WTC11 (cell line): ENCODE results near the gene CENPA. TPM values are rescaled to one million over a fixed set of nuclear protein-coding genes. Genes with fewer than 3 reads are reported as not detected.

Source experiments
- ATAC-seq: fragments of 200-7000 bp; cut with Tn5 transposase; 2 replicates; pipeline ENCODE4 v1.10.0; 2021; ENCODE audit warnings: mild to moderate bottlenecking, moderate library complexity
- CTCF ChIA-PET: fragments of 300-600 bp; sonication (Branson Sonifier 250); formaldehyde crosslinking; loops from one replicate; lab custom pipeline; 2021; ENCODE audit warnings: antibody characterized with exemption; lab: Charles Lee
- POLR2A ChIA-PET: fragments of 350-600 bp; sonication (Branson Sonifier 250); formaldehyde crosslinking; loops from one replicate; lab custom pipeline; 2021; ENCODE audit warnings: antibody characterized with exemption; lab: Charles Lee
- DNase-seq: peaks from one replicate; pipeline ENCODE4 v3.0.0; 2021; ENCODE audit warnings: low spot score
- H3K27ac Mint-ChIP-seq: 2 replicates; pipeline ENCODE4 v1.8.0; 2021; ENCODE audit warnings: mixed read lengths
- H3K27me3 Mint-ChIP-seq: 2 replicates; pipeline ENCODE4 v1.8.0; 2021; ENCODE audit warnings: low read depth, mild to moderate bottlenecking, moderate library complexity, mixed read lengths
- H3K36me3 Mint-ChIP-seq: 2 replicates; pipeline ENCODE4 v1.8.0; 2021; ENCODE audit warnings: mixed read lengths
- H3K4me1 Mint-ChIP-seq: 2 replicates; pipeline ENCODE4 v1.8.0; 2022; ENCODE audit warnings: mixed read lengths
- H3K4me3 Mint-ChIP-seq: 2 replicates; pipeline ENCODE4 v1.8.0; 2021; ENCODE audit warnings: mild to moderate bottlenecking, moderate library complexity, mixed read lengths
- H3K9me3 Mint-ChIP-seq: 2 replicates; pipeline ENCODE4 v1.8.0; 2021; ENCODE audit warnings: mixed read lengths
- CBFB ChIP-seq: sonication (generic); formaldehyde crosslinking; IDR thresholded peaks from 2 replicates; pipeline ENCODE4 v1.8.1; 2022; ENCODE audit warnings: mild to moderate bottlenecking, low read depth, missing genetic modification reagents
- CREM ChIP-seq: sonication (generic); formaldehyde crosslinking; IDR thresholded peaks from 2 replicates; pipeline ENCODE4 v1.8.1; 2022; ENCODE audit warnings: mild to moderate bottlenecking, missing genetic modification reagents, moderate library complexity
- EMX1 ChIP-seq: fragments of 250-450 bp; sonication (Bioruptor Pico); IDR thresholded peaks from 2 replicates; pipeline ENCODE4 v1.8.0; 2021; ENCODE audit warnings: mild to moderate bottlenecking
- FOXP1 ChIP-seq: sonication (generic); formaldehyde crosslinking; IDR thresholded peaks from 2 replicates; pipeline ENCODE4 v1.8.0; 2022; ENCODE audit warnings: missing genetic modification reagents, mild to moderate bottlenecking, moderate library complexity, borderline replicate concordance
- FOXP4 ChIP-seq: sonication (generic); formaldehyde crosslinking; IDR thresholded peaks from 2 replicates; pipeline ENCODE4 v1.8.0; 2022; ENCODE audit warnings: mild to moderate bottlenecking, missing genetic modification reagents
- GABPB1 ChIP-seq: sonication (generic); formaldehyde crosslinking; IDR thresholded peaks from 2 replicates; pipeline ENCODE4 v1.8.1; 2023; ENCODE audit warnings: mild to moderate bottlenecking, missing genetic modification reagents
- JUN ChIP-seq: sonication (generic); formaldehyde crosslinking; IDR thresholded peaks from 2 replicates; pipeline ENCODE4 v1.8.0; 2023; ENCODE audit warnings: mild to moderate bottlenecking, missing genetic modification reagents
- MXD4 ChIP-seq: fragments of 250-450 bp; sonication (Bioruptor Pico); IDR thresholded peaks from 2 replicates; pipeline ENCODE4 v1.8.0; 2021; ENCODE audit warnings: mild to moderate bottlenecking, moderate library complexity, borderline replicate concordance
- MYBL2 ChIP-seq: sonication (generic); formaldehyde crosslinking; IDR thresholded peaks from 2 replicates; pipeline ENCODE4 v1.8.1; 2023; ENCODE audit warnings: mild to moderate bottlenecking, moderate library complexity, missing genetic modification reagents
- RORB ChIP-seq: fragments of 250-450 bp; sonication (Bioruptor Pico); IDR thresholded peaks from 2 replicates; pipeline ENCODE4 v1.9.0; 2021; ENCODE audit warnings: mild to moderate bottlenecking
- SMAD4 ChIP-seq: sonication (generic); formaldehyde crosslinking; IDR thresholded peaks from 2 replicates; pipeline ENCODE4 v1.8.0; 2022; ENCODE audit warnings: mild to moderate bottlenecking, missing genetic modification reagents
- TEAD4 ChIP-seq: sonication (generic); formaldehyde crosslinking; IDR thresholded peaks from 2 replicates; pipeline ENCODE4 v1.8.0; 2022; ENCODE audit warnings: mild to moderate bottlenecking, missing genetic modification reagents
- USF2 ChIP-seq: sonication (generic); formaldehyde crosslinking; IDR thresholded peaks from 2 replicates; pipeline ENCODE4 v1.8.1; 2023; ENCODE audit warnings: mild to moderate bottlenecking, missing genetic modification reagents, moderate library complexity
- ZBTB21 ChIP-seq: sonication (generic); formaldehyde crosslinking; IDR thresholded peaks from 2 replicates; pipeline ENCODE4 v1.8.1; 2023; ENCODE audit warnings: mild to moderate bottlenecking, missing genetic modification reagents, borderline replicate concordance
- ZNF232 ChIP-seq: sonication (generic); formaldehyde crosslinking; IDR thresholded peaks from 2 replicates; pipeline ENCODE4 v1.8.0; 2022; ENCODE audit warnings: mild to moderate bottlenecking, missing genetic modification reagents
- ZNF425 ChIP-seq: fragments of 250-450 bp; sonication (Bioruptor Pico); conservative IDR thresholded peaks from 2 replicates; pipeline ENCODE4 v1.9.0; 2021; ENCODE audit warnings: mild to moderate bottlenecking
- ZNF532 ChIP-seq: fragments of 250-450 bp; sonication (Bioruptor Pico); IDR thresholded peaks from 2 replicates; pipeline ENCODE4 v1.9.0; 2021; ENCODE audit warnings: mild to moderate bottlenecking, borderline replicate concordance
- total RNA-seq: library from RNA; stranded (reverse); gene quantifications from 3 replicates; pipeline ENCODE4 v1.2.3, GENCODE V29; 2021
- TF ChIP-seq, protein P1 (sequence below): sonication (generic); formaldehyde crosslinking; IDR thresholded peaks from 2 replicates; pipeline ENCODE4 v1.8.1; 2023; ENCODE audit warnings: mild to moderate bottlenecking, missing genetic modification reagents, moderate library complexity

The CENPA gene
- total RNA-seq, 1 experiment from 2014 or later: 45.6 TPM

DNA sequence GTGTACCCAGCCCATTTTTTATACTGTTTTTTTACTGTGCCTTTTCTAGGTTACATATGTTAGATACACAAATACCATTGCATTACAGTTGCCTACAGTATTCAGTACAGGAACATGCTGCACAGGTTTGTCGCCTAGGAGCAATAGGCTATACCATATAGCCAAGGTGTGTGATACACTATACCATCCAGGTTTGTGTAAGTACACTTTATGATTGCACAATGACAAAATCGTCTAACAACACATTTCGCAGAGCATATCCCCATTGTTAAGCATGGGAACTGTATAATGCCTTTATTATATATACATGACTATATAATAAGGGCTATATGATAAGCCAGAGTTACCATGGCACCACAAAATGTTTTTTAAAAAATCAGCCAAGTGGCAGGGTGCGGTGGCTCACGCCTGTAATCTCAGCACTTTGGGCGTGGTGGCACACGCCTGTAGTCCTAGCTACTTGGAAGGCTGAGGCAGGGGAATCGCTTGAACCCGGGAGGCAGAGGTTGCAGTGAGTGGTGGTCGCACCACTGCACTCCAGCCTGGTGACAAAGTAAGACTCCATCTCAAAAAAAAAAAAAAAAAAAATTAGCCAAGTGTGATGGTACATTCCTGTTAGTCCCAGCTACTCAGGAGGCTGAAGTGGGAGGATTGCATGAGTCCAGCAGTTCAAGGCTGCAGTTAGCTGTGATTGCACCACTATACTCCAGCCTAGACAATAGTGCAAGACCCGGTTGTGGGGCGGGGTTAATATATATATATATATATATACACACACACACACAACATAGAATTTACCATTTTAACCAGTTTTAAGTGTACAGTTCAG lies 2.8 kb upstream of the CENPA start:
- peaks cover 12% of the 10 kb centered on the region for H3K4me1 Mint-ChIP-seq
- H3K4me3 Mint-ChIP-seq: no peak overlapping the region
- no peak overlapping the region for H3K27ac Mint-ChIP-seq
- POLR2A ChIA-PET: no interaction called here
- CTCF ChIA-PET: interaction anchor here (1.0 kb wide), 1 partner anchor 12 kb away, joined by 3 read pairs; no protein-coding TSS in a partner anchor
- DNase-seq (no peak), ATAC-seq (no peak)
- no peak for TF ChIP-seq MXD4 (CRISPR knock-in tag)
- TF ChIP-seq, all 79 proteins: peak for 0
- Mint-ChIP-seq H3K9me3 (no peaks in the 10 kb centered on the region), H3K27me3 (peaks cover 3% of the 10 kb centered on the region), H3K36me3 (peaks cover 7% of the 10 kb centered on the region)

- no peak for ATAC-seq
- no peak for DNase-seq
- TF ChIP-seq CBFB: no peak
- TF ChIP-seq RORB (CRISPR knock-in tag): no peak
- no peak for TF ChIP-seq ZNF425 (CRISPR knock-in tag)
- TF ChIP-seq, protein P1, sequence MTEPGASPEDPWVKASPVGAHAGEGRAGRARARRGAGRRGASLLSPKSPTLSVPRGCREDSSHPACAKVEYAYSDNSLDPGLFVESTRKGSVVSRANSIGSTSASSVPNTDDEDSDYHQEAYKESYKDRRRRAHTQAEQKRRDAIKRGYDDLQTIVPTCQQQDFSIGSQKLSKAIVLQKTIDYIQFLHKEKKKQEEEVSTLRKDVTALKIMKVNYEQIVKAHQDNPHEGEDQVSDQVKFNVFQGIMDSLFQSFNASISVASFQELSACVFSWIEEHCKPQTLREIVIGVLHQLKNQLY: no peak
- no peak for TF ChIP-seq GABPB1 (CRISPR knock-in tag)
- no peak for TF ChIP-seq TEAD4 (CRISPR knock-in tag)
- no peak for TF ChIP-seq USF2
- TF ChIP-seq ZNF532 (CRISPR knock-in tag): no peak
- H3K27me3 Mint-ChIP-seq: peaks cover 3% of the 10 kb centered on the region
- no peaks in the 10 kb centered on the region for H3K9me3 Mint-ChIP-seq
- CTCF ChIA-PET: no interaction called here
- H3K27ac Mint-ChIP-seq: no peak overlapping the region
- POLR2A ChIA-PET: no interaction called here
- peaks cover 21% of the 10 kb centered on the region for H3K4me1 Mint-ChIP-seq
- peaks cover 13% of the 10 kb centered on the region for H3K36me3 Mint-ChIP-seq
- peak overlapping the region; percentile 69 for H3K4me3 Mint-ChIP-seq
Measured at GRCh38 chr2:26784570-26785234, 1.2 kb upstream of the CENPA start.

GRCh38 chr2:26786207-26787028 lies 562 bp downstream of the CENPA start:
- H3K36me3 Mint-ChIP-seq: peaks cover 24% of the 10 kb centered on the region
- CTCF ChIA-PET: interaction anchor here (0.6 to 1.6 kb wide), 5 partner anchors 15 to 171 kb away, joined by 3 to 8 read pairs (median 4); partner anchors contain the start of gene SLC35F6
- POLR2A ChIA-PET: interaction anchor here (0.6 to 1.0 kb wide), 4 partner anchors 14 to 815 kb away, joined by 3 to 4 read pairs (median 3); no protein-coding TSS in a partner anchor
- peak overlapping the region; percentile 84 for H3K4me3 Mint-ChIP-seq
- peak; percentile 3 for ATAC-seq
- peak; percentile 33 for DNase-seq
- H3K4me1 Mint-ChIP-seq: peaks cover 21% of the 10 kb centered on the region
- H3K27ac Mint-ChIP-seq: no peak overlapping the region
- peaks cover 5% of the 10 kb centered on the region; the same call in 1 of the 2 replicates for H3K9me3 Mint-ChIP-seq
- H3K27me3 Mint-ChIP-seq: peaks cover 3% of the 10 kb centered on the region
- TF ChIP-seq CREM (CRISPR knock-in tag): no peak
- no peak for TF ChIP-seq JUN (CRISPR knock-in tag)
- no peak for TF ChIP-seq ZNF232
- TF ChIP-seq FOXP4 (CRISPR knock-in tag): no peak
- no peak for TF ChIP-seq SMAD4 (CRISPR knock-in tag)
- no peak for TF ChIP-seq FOXP1 (CRISPR knock-in tag)
- TF ChIP-seq EMX1: no peak
- no peak for TF ChIP-seq ZBTB21 (CRISPR knock-in tag)
- no peak for TF ChIP-seq MYBL2 (CRISPR knock-in tag)
